Mesothelial cell of epicardium (in vitro differentiated cells): ENCODE data around the gene ROBO1. TPM values are rescaled to one million over a fixed set of nuclear protein-coding genes. Genes with fewer than 3 reads are reported as not detected.

ENCODE experiments used
- DNase-seq, 2 experiments: peaks; one replicate each; pipeline ENCODE4 v3.0.0; 2021; ENCODE audit warnings: low spot score in 2 of 2; ENCODE audit not compliant: unreplicated experiment in 2 of 2
- H3K27ac Mint-ChIP-seq: 2 replicates; pipeline ENCODE4 v1.8.0; 2021; ENCODE audit warnings: mixed read lengths
- H3K27me3 Mint-ChIP-seq: 2 replicates; pipeline ENCODE4 v1.8.0; 2021; ENCODE audit warnings: low read depth, mixed read lengths
- H3K36me3 Mint-ChIP-seq: 2 replicates; pipeline ENCODE4 v1.8.0; 2021; ENCODE audit warnings: mixed read lengths
- H3K4me1 Mint-ChIP-seq: 2 replicates; pipeline ENCODE4 v1.8.0; 2021; ENCODE audit warnings: mixed read lengths
- H3K4me3 Mint-ChIP-seq: 2 replicates; pipeline ENCODE4 v1.8.0; 2021; ENCODE audit warnings: mild to moderate bottlenecking, moderate library complexity, mixed read lengths
- H3K9me3 Mint-ChIP-seq: 2 replicates; pipeline ENCODE4 v1.8.0; 2021; ENCODE audit warnings: mixed read lengths
- CTCF ChIP-seq: fragments of 200-600 bp; sonication (generic); IDR thresholded peaks from one replicate; pipeline ENCODE4 v1.5.0; 2021; ENCODE audit warnings: antibody characterized with exemption; ENCODE audit not compliant: unreplicated experiment
- total RNA-seq: library from RNA; stranded (reverse); gene quantifications from 3 replicates; pipeline ENCODE4 v1.2.1, GENCODE V29; 2021

Gene ROBO1
- total RNA-seq, 1 donor from 2014 or later: 143 TPM

- Mint-ChIP-seq H3K27me3 (no peaks in the 10 kb centered on the region), H3K4me3 (no peak overlapping the region), H3K36me3 (no peaks in the 10 kb centered on the region), H3K9me3 (no peaks in the 10 kb centered on the region), H3K4me1 (peaks cover 57% of the 10 kb centered on the region), H3K27ac (peak overlapping the region; percentile 79)
- no peak for DNase-seq
- no peak for TF ChIP-seq CTCF
These were observed 922.2 kb downstream of the ROBO1 start for GRCh38 chr3:78845605-78846004.

- H3K27me3 Mint-ChIP-seq: no peaks in the 10 kb centered on the region
- DNase-seq: no peak
- no peaks in the 10 kb centered on the region for H3K36me3 Mint-ChIP-seq
- peaks cover 65% of the 10 kb centered on the region for H3K4me1 Mint-ChIP-seq
- H3K9me3 Mint-ChIP-seq: no peaks in the 10 kb centered on the region
- no peak for TF ChIP-seq CTCF
- peak overlapping the region; percentile 73 for H3K27ac Mint-ChIP-seq
- no peak overlapping the region for H3K4me3 Mint-ChIP-seq
These were observed 923.5 kb downstream of the ROBO1 start for GRCh38 chr3:78844307-78844706.

GRCh38 chr3:78839693-78840092 is 928.1 kb downstream of the ROBO1 start:
- no peak for DNase-seq
- Mint-ChIP-seq H3K27ac (peak overlapping the region; percentile 30), H3K4me3 (no peak overlapping the region), H3K27me3 (no peaks in the 10 kb centered on the region), H3K4me1 (peaks cover 39% of the 10 kb centered on the region), H3K36me3 (peaks cover 6% of the 10 kb centered on the region), H3K9me3 (peaks cover 8% of the 10 kb centered on the region)
- no peak for TF ChIP-seq CTCF

GRCh38 chr3:78838362-78838761 is 929.4 kb downstream of the ROBO1 start:
- Mint-ChIP-seq H3K9me3 (peaks cover 8% of the 10 kb centered on the region), H3K36me3 (peaks cover 6% of the 10 kb centered on the region), H3K27ac (peak overlapping the region; percentile 64), H3K4me3 (no peak overlapping the region), H3K27me3 (no peaks in the 10 kb centered on the region), H3K4me1 (peaks cover 27% of the 10 kb centered on the region)
- no peak for TF ChIP-seq CTCF
- DNase-seq: no peak

GRCh38 chr3:78834910-78835309 is 932.9 kb downstream of the ROBO1 start:
- Mint-ChIP-seq H3K4me3 (no peak overlapping the region), H3K9me3 (peaks cover 12% of the 10 kb centered on the region), H3K27me3 (no peaks in the 10 kb centered on the region), H3K36me3 (peaks cover 11% of the 10 kb centered on the region), H3K27ac (peak overlapping the region; percentile 64), H3K4me1 (peaks cover 21% of the 10 kb centered on the region)
- DNase-seq: no peak
- no peak for TF ChIP-seq CTCF

GRCh38 chr3:78832785-78833204 is 935.0 kb downstream of the ROBO1 start:
- no peak for DNase-seq
- no peaks in the 10 kb centered on the region for H3K27me3 Mint-ChIP-seq
- H3K27ac Mint-ChIP-seq: no peak overlapping the region
- H3K4me1 Mint-ChIP-seq: peaks cover 6% of the 10 kb centered on the region
- H3K9me3 Mint-ChIP-seq: peaks cover 4% of the 10 kb centered on the region
- no peak overlapping the region for H3K4me3 Mint-ChIP-seq
- peaks cover 13% of the 10 kb centered on the region for H3K36me3 Mint-ChIP-seq
- TF ChIP-seq CTCF: no peak
